Endometrial microvascular endothelial cells (primary cell): ENCODE measurements around the gene LAYN. TPM values are rescaled to one million over a fixed set of nuclear protein-coding genes. Genes with fewer than 3 reads are reported as not detected.

Experiments used
- in situ Hi-C: cut with HindIII; loops from 2 replicates; pipeline ENCODE4 v1.10.0; 2017; ENCODE audit warnings: low sequenced_read_pairs, low pct_unique_long_range_greater_than_20kb; ENCODE audit errors: inconsistent ontology term
- total RNA-seq: library from RNA; depleted of rRNA; stranded (reverse); fragments of >200 nt; gene quantifications from one replicate; pipeline ENCODE4 v1.2.3, GENCODE V29; 2015; ENCODE audit errors: inconsistent ontology term

Gene LAYN
- total RNA-seq, 1 donor from 2014 or later: 9.8 TPM

GRCh38 chr11:111557425-111558111 is 17.0 kb downstream of the LAYN start:
- in situ Hi-C loops: no loop called here

- in situ Hi-C loops: no loop called here
Observed at GRCh38 chr11:111559800-111560464, 19.4 kb downstream of the LAYN start.

GRCh38 chr11:111560800-111561199 is 20.3 kb downstream of the LAYN start:
- in situ Hi-C loops: no loop called here

- in situ Hi-C loops: no loop called here
Observed at GRCh38 chr11:111561306-111561705, 20.8 kb downstream of the LAYN start.

- in situ Hi-C loops: no loop called here
Observed at GRCh38 chr11:111561791-111562325, 21.3 kb downstream of the LAYN start.

GRCh38 chr11:111562692-111563389 is 22.3 kb downstream of the LAYN start:
- in situ Hi-C loops: no loop called here

- in situ Hi-C loops: no loop called here
Observed at GRCh38 chr11:111565114-111565720, 24.7 kb downstream of the LAYN start.

GRCh38 chr11:111566324-111566723 is 25.8 kb downstream of the LAYN start:
- in situ Hi-C loops: no loop called here

GRCh38 chr11:111569476-111569875 is 29.0 kb downstream of the LAYN start:
- in situ Hi-C loops: no loop called here

- in situ Hi-C loops: no loop called here
Observed at GRCh38 chr11:111570796-111571195, 30.3 kb downstream of the LAYN start.

- in situ Hi-C loops: no loop called here
Observed at GRCh38 chr11:111571829-111572501, 31.4 kb downstream of the LAYN start.

- in situ Hi-C loops: no loop called here
Observed at GRCh38 chr11:111572581-111572980, 32.1 kb downstream of the LAYN start.

- in situ Hi-C loops: no loop called here
Observed at GRCh38 chr11:111573821-111574249, 33.3 kb downstream of the LAYN start.

- in situ Hi-C loops: no loop called here
Observed at GRCh38 chr11:111574373-111575225, 34.1 kb downstream of the LAYN start.

- in situ Hi-C loops: no loop called here
Observed at GRCh38 chr11:111575740-111576139, 35.2 kb downstream of the LAYN start.

GRCh38 chr11:111577821-111578220 is 37.3 kb downstream of the LAYN start:
- in situ Hi-C loops: no loop called here

GRCh38 chr11:111581341-111581740 is 40.8 kb downstream of the LAYN start:
- in situ Hi-C loops: loop anchor here (10.0 kb wide), 1 partner anchor 263 kb away; no protein-coding TSS in a partner anchor

- in situ Hi-C loops: loop anchor here (10.0 kb wide), 1 partner anchor 263 kb away; no protein-coding TSS in a partner anchor
Observed at GRCh38 chr11:111582163-111582562, 41.6 kb downstream of the LAYN start.
